HG03565 (cell line): Measurements from ENCODE around the gene EIF2B4.
"Not testable (repeated sequence)": the region's sequence is repeated elsewhere in the genome, so short reads cannot be mapped to it uniquely, and the experiment has no call there.

ENCODE experiments used
- ATAC-seq: cut with Tn5 transposase; IDR thresholded peaks from one replicate; pipeline ENCODE4 v1.9.1; 2021; ENCODE audit warnings: mild to moderate bottlenecking, moderate library complexity; ENCODE audit not compliant: unreplicated experiment

Gene EIF2B4

DNA sequence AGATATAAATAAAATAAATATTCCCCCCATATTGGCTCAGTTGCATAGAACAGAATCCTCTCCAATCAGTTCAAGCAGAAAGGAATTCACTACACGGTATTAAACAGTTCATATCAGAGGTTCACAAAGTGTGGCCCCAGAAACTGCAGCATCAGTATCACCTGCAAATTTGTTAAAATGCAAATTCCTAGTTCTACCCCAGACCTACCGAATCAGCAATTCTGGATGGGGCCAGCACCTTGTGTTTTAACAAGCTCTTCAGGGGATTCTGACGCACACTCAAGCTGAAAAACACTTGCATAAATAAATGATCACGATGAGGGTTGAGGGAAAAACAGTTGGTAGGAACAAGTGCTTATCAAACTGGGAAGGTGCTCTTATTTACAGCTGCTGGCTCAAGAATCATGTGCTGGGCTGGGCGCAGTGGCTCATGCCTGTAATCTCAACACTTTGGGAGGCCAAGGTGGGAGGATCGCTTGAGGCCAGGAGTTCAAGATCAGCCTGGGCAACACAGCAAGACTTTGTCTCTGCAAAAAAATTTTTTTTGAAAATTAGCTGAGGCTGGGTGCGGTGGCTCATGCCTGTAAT is 19.9 kb downstream of the EIF2B4 start:
- ATAC-seq, result no peak

DNA sequence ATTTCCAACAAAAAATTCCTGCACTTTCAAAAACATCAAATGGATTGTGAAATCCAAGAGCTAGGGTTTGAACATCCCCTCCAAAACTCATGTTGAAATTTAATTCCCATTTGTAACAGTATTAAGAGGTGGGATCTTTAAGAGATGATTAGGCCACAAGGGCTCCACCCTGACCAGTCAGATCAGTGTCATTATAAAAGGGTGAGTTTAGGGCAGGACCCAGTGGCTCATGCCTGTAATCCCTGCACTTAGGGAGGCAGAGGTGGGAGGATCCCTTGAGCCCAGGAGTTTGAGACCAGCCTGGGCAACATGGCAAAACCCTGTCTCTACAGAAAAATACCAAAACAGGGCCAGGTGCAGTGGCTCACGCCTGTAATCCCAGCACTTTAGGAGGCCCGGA is 22.5 kb downstream of the EIF2B4 start:
- ATAC-seq, result no peak

DNA sequence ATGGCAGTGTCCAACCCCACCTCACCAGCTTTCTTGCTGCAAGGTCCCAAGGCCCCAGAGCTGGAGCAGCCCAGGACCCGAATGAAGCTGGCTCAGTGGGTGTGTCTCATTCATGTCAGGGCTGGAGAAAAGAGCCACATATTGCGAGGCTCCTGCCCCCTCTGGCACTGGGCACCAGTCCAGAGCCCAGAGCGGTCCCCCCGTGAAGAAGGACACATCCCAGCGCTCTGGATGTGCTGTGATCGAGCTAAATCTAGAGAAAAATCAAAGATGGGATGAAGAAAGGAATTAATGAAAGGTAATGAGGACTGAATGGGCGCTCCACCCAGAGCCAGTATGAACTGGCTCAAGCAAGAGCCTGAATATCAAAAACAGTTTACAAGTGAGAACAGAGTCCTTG is 34.0 kb downstream of the EIF2B4 start:
- ATAC-seq, result no peak

DNA sequence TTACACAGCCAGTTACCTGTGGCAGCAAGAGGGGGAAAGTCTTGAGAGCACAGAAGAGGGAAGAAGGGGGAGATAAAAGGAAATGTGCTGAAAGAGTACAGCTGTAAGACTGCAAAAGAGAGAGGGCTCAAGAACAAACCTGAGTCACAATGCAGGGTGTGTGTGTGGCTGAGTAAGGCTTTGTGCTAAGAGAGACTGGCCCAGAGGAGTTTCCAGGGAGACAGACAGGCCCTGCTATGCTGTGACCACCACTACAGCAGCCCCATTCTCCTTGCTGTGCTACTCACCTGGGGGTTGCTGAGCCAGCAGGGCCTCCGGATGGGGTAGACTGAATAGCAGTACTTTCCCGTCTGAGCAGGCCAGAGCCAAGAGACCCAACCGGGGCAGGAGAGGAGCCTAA is 34.8 kb downstream of the EIF2B4 start:
- no peak for ATAC-seq

DNA sequence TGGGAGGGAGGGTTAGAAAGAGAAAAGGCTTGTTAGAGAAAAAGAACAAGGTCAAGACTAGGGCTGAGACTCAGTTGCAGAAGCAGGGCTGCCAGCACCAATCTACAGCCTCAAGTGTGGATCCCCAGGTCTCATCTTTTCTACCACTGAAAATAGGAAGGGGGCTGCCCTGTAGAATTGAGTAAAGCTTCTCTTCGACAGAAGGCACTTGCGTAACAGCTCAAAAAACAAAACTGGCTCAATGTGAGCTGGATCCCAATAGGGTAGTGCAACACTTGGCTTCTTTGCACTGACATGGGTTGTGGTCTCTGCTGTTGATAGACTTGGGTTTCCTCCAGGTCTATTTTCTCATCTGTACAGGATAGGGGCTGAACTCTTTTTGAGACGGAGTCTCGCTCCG is 45.4 kb downstream of the EIF2B4 start:
- no peak for ATAC-seq

DNA sequence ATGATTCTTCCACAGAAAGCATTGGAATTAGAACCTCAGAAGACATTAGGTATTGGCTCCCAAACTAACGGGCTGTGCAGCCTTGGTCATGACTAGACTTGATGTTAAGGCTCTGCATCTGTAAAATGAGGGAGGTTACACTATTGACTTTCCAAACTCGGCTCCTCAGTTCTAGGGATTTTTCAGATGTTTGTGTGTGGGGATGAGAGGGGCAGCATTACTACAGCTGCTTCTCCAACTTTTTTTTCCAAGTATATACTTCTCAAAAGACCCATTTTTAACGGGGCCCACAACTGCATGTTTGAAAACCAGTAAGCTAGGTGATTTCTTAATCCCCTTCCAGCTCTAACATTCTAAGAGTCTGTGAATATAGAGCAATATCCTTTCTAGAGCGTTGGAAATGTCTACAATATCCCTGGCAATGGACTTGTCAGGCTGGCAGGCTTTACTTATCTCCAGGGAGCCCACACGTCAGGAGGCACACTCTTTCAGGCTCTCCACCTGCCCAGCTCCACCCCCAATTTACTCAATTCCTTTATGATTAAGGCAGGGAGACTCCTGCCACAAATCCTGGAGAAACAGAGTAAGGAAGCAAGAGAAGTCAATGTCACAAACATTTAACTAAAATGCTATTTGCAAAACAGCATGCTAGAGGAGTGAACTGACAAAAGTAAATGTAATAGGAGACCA is 46.4 kb downstream of the EIF2B4 start:
- no peak for ATAC-seq

DNA sequence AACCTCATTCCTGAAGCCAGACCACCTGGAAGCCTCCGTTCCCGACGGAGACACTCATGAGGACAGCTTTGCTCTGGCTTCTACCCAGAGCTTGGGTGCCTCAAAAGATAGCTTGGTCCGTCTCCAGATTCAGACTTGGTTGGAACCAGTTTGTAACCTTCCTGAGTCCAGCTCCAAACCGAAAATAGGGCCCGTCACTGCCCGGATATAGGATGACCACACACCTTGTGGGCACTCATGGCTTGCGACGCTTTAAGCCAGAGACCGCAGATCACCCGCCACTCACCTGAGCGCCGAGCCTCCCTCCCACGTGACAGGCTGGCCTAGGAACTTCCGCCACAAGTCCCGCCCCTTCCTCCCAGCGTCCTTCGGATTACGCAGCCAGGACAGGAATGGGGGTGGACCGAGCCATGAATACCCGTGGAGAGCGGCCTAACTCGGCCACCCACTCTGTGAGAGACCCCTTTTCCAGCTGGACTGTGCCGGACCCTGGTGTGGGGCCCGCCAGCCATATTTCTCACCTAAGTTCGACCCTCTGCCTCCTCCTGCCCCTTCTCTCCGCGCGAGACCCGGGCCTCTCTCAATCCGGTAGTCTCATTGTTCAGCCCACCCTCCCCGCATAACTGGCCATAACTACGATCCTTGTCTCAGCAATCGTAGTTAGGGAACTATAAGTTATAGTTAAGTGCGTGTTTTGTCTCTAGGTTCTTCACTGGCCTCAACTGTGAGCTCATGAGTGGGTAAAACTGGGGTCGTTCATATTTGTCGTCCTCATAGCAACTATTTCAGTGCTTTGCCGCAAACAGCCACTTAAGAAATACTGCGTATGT is 47.2 kb downstream of the EIF2B4 start, which contains the start of gene MPV17:
Gene MPV17 (minus strand): TSS at position 332 of the 830 bp plus-strand sequence. CDS start 580 bp downstream, outside the sequence.
- peak; percentile 74 for ATAC-seq

DNA sequence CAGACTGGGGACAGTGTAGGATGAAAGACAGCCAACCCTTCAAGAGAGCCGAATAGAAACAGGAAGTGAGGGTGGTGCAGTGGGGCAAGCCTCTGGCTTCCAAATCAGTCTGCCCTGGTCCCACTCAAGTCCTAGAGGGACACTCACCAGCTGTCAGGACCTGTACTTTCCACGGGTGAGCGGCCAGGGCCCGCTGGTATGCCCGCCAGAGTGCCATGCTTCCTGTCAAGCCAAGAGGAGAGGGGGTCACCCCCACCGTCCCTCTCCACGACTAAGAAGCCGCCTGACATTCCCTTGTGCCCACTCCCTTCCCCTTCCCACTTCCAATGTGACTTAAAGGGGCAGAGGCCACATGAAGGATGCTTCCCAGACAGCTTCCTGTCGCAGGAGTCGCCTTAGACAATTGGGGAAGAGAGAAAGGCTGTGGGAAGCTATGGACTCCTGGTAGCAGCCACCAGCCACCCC is 47.8 kb downstream of the EIF2B4 start:
- ATAC-seq, result no peak

DNA sequence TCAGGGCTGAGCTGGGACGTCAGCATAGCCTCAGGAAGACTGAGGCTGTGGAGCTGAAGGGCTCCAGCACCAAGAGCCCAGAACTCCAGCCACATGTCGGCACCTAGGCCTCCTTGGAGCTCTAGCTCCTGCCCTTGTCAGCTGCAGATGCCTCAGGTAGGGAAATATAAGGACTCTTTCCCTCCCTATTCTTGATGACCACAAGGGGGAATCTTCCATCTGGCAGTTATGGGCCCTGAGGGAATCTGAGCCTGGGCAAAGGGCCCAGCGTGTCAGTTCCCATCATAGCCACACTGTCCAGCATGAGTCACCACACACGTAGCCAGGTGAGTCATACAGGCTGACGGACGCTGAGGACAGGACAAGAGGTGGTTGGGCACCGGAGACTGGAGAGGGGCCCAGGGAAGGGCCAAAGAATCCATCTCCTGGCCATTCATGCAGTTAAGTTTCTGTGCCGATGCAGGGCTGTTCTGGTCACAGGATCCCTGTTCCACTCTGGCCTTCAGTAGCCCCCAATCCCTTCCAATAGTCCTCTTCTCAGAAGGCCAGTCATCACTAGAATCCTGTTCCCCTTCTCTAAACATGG is 49.1 kb downstream of the EIF2B4 start:
- ATAC-seq, result no peak

DNA sequence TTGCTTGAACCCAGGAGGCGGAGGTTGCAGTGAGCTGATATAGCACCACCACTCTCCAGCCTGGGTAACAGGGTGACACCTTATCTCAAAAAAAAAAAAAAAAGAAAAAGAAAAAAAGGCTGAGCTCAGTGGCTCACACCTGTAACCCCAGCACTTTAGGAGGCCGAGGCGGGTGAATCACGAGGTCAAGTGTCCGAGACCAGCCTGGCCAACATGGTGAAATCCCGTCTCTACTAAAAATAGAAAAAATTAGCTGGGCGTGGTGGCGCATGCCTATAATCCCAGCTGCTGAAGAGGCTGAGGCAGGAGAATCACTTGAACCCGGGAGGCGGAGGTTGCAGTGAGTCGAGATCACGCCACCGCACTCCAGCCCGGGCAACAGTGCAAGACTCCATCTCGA is 50.3 kb downstream of the EIF2B4 start:
- not testable (repeated sequence) for ATAC-seq

DNA sequence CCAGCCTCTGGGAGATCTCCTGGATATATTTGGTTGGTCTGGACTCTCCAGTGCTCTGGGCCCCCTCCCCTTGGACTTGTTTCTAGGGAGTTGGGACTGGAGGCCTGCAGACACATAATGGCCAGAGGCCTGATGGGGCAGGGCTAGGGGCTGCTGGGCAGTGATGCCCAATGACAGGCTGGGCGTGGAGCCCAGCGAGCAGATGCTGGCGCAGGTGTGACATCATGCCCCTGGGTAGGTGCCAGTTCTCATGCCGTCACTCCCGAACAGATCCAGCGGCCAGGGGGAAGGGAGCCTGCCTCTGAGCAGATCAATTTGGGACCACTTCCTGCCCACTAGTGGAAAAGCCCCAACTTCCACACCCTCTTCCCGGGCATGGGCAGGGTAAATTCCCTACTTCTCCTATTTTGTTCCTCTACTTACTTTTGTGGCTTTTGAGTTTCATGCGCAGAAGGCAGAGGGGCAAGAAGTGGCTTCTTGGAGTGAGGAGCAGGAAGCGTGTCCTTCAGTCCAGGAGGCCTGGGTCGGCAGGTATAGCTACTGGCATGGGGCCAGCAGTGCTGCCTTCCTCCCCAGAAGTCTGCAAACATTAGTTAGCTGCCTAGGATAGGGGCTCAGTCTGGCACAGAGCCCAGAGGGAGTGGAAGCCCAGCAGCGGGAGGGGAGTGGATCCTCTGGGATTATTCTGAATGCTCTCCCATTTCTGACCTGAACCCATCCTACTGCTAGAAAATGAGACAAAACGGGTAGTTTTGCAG is 53.3 kb downstream of the EIF2B4 start:
- no peak for ATAC-seq

DNA sequence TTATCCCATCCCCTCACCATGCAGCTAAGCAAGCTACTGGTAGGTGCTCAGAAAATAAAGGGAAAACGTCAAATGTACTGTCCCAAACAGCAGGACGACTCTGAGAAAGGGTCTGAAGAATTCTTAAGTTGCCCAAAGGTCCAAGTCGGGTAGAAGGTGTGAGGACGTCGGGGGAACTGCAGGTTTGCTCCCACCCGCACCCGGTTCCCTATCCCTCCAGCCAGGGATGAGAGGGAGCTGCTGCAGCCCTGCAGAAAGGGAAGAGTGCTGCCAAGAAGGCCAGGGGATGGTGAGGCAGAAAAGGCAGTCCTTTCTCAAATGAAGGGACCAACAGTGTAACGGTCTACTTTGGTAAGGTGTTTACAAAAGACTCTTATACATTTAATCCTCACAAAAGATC is 55.0 kb downstream of the EIF2B4 start:
- ATAC-seq, result no peak

DNA sequence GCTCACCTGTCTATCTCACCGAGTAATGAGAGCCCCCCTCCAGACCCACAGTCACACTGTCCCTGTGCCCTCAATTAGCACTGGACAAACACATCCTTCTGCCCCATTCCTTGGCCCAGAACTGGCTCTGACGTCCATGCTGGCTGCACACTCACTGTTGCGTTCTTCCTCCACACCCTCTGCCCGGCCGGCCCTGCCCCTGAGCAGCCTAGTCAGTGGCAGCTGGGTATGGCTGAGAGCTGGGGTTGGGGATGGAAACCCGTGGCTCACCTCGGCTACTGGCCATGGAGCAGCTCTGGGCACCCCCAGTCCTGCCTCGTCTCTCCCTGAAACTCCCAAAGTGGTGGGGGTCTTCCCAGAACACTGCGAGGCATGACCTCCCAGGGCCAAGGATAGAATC is 55.4 kb downstream of the EIF2B4 start:
- no peak for ATAC-seq
